GM12878 (cell line): ENCODE data around the gene KCNQ1. TPM values are rescaled to one million over a fixed set of nuclear protein-coding genes. Genes with fewer than 3 reads are reported as not detected.

Experiments
- ATAC-seq: fragments of 200-7000 bp; cut with Tn5 transposase; 3 replicates; pipeline ENCODE4 v1.9.1; 2020; ENCODE audit warnings: mild to moderate bottlenecking, moderate library complexity
- BruUV-seq: library from RNA; stranded (reverse); fragments of 400-500 nt; replicated peaks from 2 replicates; lab custom pipeline; 2021; lab: Mats Ljungman, UMichigan
- CTCF ChIA-PET: fragments of 300-600 bp; sonication (Branson Sonifier 250); formaldehyde crosslinking; extraction: SDS; loops from one replicate; lab custom pipeline; 2021; ENCODE audit warnings: inconsistent platforms; lab: Yijun Ruan, JAX
- POLR2A ChIA-PET: fragments of 350-600 bp; formaldehyde crosslinking; extraction: SDS; loops from one replicate; lab custom pipeline; 2021; ENCODE audit warnings: inconsistent platforms; lab: Charles Lee
- RAD21 ChIA-PET: fragments of 300-600 bp; sonication (Branson Sonifier 250); formaldehyde crosslinking; loops from one replicate; lab custom pipeline; 2023; ENCODE audit warnings: antibody characterized with exemption; ENCODE audit not compliant: unreplicated experiment; lab: Charles Lee
- SMC1A ChIA-PET: fragments of 300-600 bp; sonication (Branson Sonifier 250); formaldehyde crosslinking; loops from one replicate; lab custom pipeline; 2023; ENCODE audit not compliant: unreplicated experiment, uncharacterized antibody; lab: Charles Lee
- DNase-seq: peaks from one replicate; pipeline ENCODE4 v3.0.0-alpha.2; 2011; ENCODE audit warnings: low read depth, low spot score
- FAIRE-seq: peaks from 3 replicates; lab custom pipeline; 2011; peaks lifted over from hg19 to GRCh38; lab: Jason Lieb, UNC
- H2AFZ ChIP-seq: 2 replicates; pipeline ENCODE4 v1.6.0; 2011; ENCODE audit warnings: low read depth, low read length, control low read depth; ENCODE audit not compliant: control insufficient read depth
- H3K27ac ChIP-seq: 2 replicates; pipeline ENCODE4 v1.5.1; 2011; ENCODE audit warnings: control low read depth; ENCODE audit not compliant: control insufficient read depth, insufficient read depth
- H3K27me3 ChIP-seq, 2 experiments: replicated peaks in 1 of 2; 2 replicates each; pipeline versions ENCODE4 v1.6.0 to v1.6.1; 2011; ENCODE audit warnings: low read length in 1 of 2; ENCODE audit not compliant: control insufficient read depth in 2 of 2, insufficient read depth in 2 of 2
- H3K36me3 ChIP-seq, 2 experiments: 2 replicates each; pipeline ENCODE4 v1.5.1; 2011; ENCODE audit warnings: low read length in 1 of 2; ENCODE audit not compliant: control insufficient read depth in 2 of 2, insufficient read depth in 2 of 2
- H3K4me1 ChIP-seq: 2 replicates; pipeline ENCODE4 v1.6.1; 2011; ENCODE audit warnings: mild to moderate bottlenecking, low read length, moderate library complexity, mixed read lengths; ENCODE audit not compliant: control insufficient read depth, insufficient read depth
- H3K4me2 ChIP-seq: 2 replicates; pipeline ENCODE4 v1.6.0; 2011; ENCODE audit warnings: control low read depth; ENCODE audit not compliant: control insufficient read depth, insufficient read depth
- H3K4me3 ChIP-seq: fragments of 200-600 bp; sonication (generic); 2 replicates; pipeline ENCODE4 v1.5.1; 2016
- H3K79me2 ChIP-seq: 2 replicates; pipeline ENCODE4 v1.6.0; 2011; ENCODE audit warnings: low read length; ENCODE audit not compliant: control insufficient read depth, insufficient read depth
- H3K9ac ChIP-seq: 2 replicates; pipeline ENCODE4 v1.8.0; 2011; ENCODE audit warnings: low read length, control low read depth, mixed read lengths; ENCODE audit not compliant: control insufficient read depth, insufficient read depth
- H3K9me3 ChIP-seq: replicated peaks from 3 replicates; pipeline ENCODE4 v1.5.1; 2011; ENCODE audit warnings: mild to moderate bottlenecking, low read length; ENCODE audit not compliant: control insufficient read depth, insufficient read depth
- H4K20me1 ChIP-seq: 2 replicates; pipeline ENCODE4 v1.6.0; 2011; ENCODE audit not compliant: control insufficient read depth, insufficient read depth
- E4F1 ChIP-seq: fragments of 450-650 bp; IDR thresholded peaks from 2 replicates; pipeline ENCODE4 v1.6.1; 2018; ENCODE audit warnings: borderline replicate concordance, mild to moderate bottlenecking; ENCODE audit not compliant: partially characterized antibody
- EED ChIP-seq: sonication (generic); IDR thresholded peaks from 2 replicates; pipeline ENCODE4 v1.6.1; 2016; ENCODE audit warnings: antibody characterized with exemption, low read depth
- FOXK2 ChIP-seq: fragments of 450-650 bp; IDR thresholded peaks from 2 replicates; pipeline ENCODE4 v1.6.1; 2017; ENCODE audit warnings: mild to moderate bottlenecking, moderate library complexity
- ZBTB4 ChIP-seq: fragments of 450-650 bp; formaldehyde crosslinking; IDR thresholded peaks from 2 replicates; pipeline ENCODE4 v1.4.0; 2022; ENCODE audit warnings: mild to moderate bottlenecking, moderate library complexity
- WGBS: methylation state at CpG from one replicate; pipeline ENCODE4 v1.1.6; 2016; ENCODE audit warnings: low lambda C conversion rate; ENCODE audit not compliant: insufficient replicate concordance, insufficient coverage; ENCODE audit errors: missing lambda C conversion rate; 5-methylcytosine and 5-hydroxymethylcytosine counted together
- in situ Hi-C: fragments of 300-500 bp; cut with MboI; formaldehyde crosslinking; loops from 9 replicates; pipeline ENCODE4 v1.14.3; 2018; ENCODE audit warnings: mixed read lengths
- intact Hi-C: fragments of 100-400 bp; cut with micrococcal nuclease; formaldehyde crosslinking; loops from one replicate; pipeline ENCODE4 v1.14.2; 2022; ENCODE audit not compliant: unreplicated experiment
- polyA plus RNA-seq, 11 experiments: library from polyadenylated mRNA; depleted of rRNA in 4 of 11; unstranded in 6 of 11; stranded (reverse) in 5 of 11; fragments of >200 nt; fragmentation: Nextera tagmentation in 4 of 11; fragmentation: Illumina TruSeq in 1 of 11; extraction: Ambion mirVana in 4 of 11; extraction: Trizol in 1 of 11; gene quantifications; 1 replicate in 1 of 11; 2 replicates in 10 of 11; pipeline versions ENCODE4 v1.2.1 to v1.2.3, GENCODE V29; 2011 to 2016; ENCODE audit warnings: inconsistent platforms in 2 of 11, missing spikeins in 2 of 11, low read depth in 1 of 11
- total RNA-seq, 4 experiments: library from RNA; depleted of rRNA in 3 of 4; stranded (reverse); fragments of >200 nt in 3 of 4; fragmentation: Illumina TruSeq in 1 of 4; extraction: Trizol in 1 of 4; gene quantifications; 2 replicates each; pipeline versions ENCODE4 v1.2.1 to v1.2.3, GENCODE V29; 2013 to 2021
- TF ChIP-seq, protein P1 (sequence below): fragments of 450-650 bp; IDR thresholded peaks from 2 replicates; pipeline ENCODE4 v1.6.1; 2016; ENCODE audit warnings: mild to moderate bottlenecking, moderate library complexity, borderline replicate concordance

KCNQ1 gene
- total and polyA plus RNA-seq, 10 of the 15 experiments (the other 5 are each of a cell fraction or from before 2014, with no cell fraction given): 0.03 to 0.15 (median 0.12) TPM; not detected in 7

- TF ChIP-seq ZBTB4 (CRISPR knock-in tag) (no peak), FOXK2 (no peak)
- TF ChIP-seq, all 136 proteins: peak for 0
Observed at GRCh38 chr11:2767801-2768200, 323.0 kb downstream of the KCNQ1 start (continued).

GRCh38 chr11:2768471-2769408, 323.9 kb downstream of the KCNQ1 start:
- ATAC-seq (no peak), FAIRE-seq (no peak), DNase-seq (no peak)
- H4K20me1 ChIP-seq: no peaks in the 10 kb centered on the region
- H3K4me3 ChIP-seq: no peak overlapping the region
- H3K4me2 ChIP-seq: no peak overlapping the region
- 41% methylated on average over 14 of the region's 14 CpGs for WGBS
- H3K36me3 ChIP-seq: no peaks in the 10 kb centered on the region
- TF ChIP-seq E4F1 (no peak), EED (no peak)
- TF ChIP-seq, protein P1, sequence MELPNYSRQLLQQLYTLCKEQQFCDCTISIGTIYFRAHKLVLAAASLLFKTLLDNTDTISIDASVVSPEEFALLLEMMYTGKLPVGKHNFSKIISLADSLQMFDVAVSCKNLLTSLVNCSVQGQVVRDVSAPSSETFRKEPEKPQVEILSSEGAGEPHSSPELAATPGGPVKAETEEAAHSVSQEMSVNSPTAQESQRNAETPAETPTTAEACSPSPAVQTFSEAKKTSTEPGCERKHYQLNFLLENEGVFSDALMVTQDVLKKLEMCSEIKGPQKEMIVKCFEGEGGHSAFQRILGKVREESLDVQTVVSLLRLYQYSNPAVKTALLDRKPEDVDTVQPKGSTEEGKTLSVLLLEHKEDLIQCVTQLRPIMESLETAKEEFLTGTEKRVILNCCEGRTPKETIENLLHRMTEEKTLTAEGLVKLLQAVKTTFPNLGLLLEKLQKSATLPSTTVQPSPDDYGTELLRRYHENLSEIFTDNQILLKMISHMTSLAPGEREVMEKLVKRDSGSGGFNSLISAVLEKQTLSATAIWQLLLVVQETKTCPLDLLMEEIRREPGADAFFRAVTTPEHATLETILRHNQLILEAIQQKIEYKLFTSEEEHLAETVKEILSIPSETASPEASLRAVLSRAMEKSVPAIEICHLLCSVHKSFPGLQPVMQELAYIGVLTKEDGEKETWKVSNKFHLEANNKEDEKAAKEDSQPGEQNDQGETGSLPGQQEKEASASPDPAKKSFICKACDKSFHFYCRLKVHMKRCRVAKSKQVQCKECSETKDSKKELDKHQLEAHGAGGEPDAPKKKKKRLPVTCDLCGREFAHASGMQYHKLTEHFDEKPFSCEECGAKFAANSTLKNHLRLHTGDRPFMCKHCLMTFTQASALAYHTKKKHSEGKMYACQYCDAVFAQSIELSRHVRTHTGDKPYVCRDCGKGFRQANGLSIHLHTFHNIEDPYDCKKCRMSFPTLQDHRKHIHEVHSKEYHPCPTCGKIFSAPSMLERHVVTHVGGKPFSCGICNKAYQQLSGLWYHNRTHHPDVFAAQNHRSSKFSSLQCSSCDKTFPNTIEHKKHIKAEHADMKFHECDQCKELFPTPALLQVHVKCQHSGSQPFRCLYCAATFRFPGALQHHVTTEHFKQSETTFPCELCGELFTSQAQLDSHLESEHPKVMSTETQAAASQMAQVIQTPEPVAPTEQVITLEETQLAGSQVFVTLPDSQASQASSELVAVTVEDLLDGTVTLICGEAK: no peak
- H3K27ac ChIP-seq: no peak overlapping the region
- H3K79me2 ChIP-seq: no peaks in the 10 kb centered on the region
- ChIA-PET POLR2A (no interaction called here), SMC1A (no interaction called here), RAD21 (no interaction called here), CTCF (no interaction called here)
- intact Hi-C loops (no loop called here), in situ Hi-C loops (no loop called here)
- H3K9ac ChIP-seq: no peak overlapping the region
- H3K27me3 ChIP-seq: no peaks in the 10 kb centered on the region
- no TSS peak for BruUV-seq
- no peaks in the 10 kb centered on the region; the same call in 2 of the 3 replicates for H3K9me3 ChIP-seq
- H2AFZ ChIP-seq: no peak overlapping the region
- H3K4me1 ChIP-seq: no peaks in the 10 kb centered on the region
